NCI-H460 (cell line): ENCODE data around the gene MALL. TPM values are rescaled to one million over a fixed set of nuclear protein-coding genes. Genes with fewer than 3 reads are reported as not detected.
"Not testable (repeated sequence)": the region's sequence is repeated elsewhere in the genome, so short reads cannot be mapped to it uniquely, and the experiment has no call there.

Experiments used
- DNase-seq: peaks from one replicate; pipeline ENCODE4 v3.0.0-alpha.2; 2016; ENCODE audit warnings: low read depth; ENCODE audit errors: extremely low read depth
- total RNA-seq: library from RNA; depleted of rRNA; stranded (reverse); fragments of >200 nt; shearing (Covaris generic); gene quantifications from 2 replicates; pipeline ENCODE4 v1.2.3, GENCODE V29; 2014

Gene MALL
- total RNA-seq, 1 experiment from 2014 or later, result 20.9 TPM

DNA sequence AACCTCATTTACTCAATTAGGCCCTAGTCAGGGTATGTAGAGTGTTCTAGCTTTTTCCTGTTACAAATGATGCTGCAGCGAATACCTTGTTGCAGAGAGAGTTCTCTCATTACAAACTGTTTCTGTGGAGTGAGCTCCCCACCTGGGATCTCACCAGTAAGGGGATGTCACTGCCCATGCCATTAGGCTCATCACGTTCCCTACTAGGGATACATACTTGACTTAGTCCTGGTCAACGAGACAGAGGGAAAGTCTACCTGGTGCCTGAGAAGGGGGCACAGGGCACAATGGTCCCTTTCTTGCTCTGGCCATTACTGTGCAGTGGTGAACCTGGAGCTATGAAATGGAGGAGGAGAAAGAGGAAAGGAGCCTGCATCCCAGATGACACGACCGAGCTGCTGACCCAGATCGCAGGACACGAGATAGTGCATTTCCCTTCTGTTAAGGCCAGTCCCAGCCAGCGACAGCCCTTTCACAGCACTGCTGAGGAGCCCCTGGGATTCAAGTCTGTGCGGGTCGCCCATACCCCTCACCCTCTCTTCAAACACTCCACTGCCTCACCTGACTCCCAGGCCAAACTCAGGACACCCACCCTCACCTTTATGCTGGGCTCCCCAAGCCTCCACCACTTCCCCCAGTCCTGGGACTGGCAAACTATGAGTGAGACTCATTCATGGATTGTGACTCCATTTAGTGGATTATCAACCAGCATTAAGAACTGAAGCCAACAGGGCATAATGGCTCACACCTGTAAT lies 16.0 kb downstream of the MALL start:
- no peak for DNase-seq

- no peak for DNase-seq
Observed at GRCh38 chr2:110099038-110099425, 16.6 kb downstream of the MALL start.

DNA sequence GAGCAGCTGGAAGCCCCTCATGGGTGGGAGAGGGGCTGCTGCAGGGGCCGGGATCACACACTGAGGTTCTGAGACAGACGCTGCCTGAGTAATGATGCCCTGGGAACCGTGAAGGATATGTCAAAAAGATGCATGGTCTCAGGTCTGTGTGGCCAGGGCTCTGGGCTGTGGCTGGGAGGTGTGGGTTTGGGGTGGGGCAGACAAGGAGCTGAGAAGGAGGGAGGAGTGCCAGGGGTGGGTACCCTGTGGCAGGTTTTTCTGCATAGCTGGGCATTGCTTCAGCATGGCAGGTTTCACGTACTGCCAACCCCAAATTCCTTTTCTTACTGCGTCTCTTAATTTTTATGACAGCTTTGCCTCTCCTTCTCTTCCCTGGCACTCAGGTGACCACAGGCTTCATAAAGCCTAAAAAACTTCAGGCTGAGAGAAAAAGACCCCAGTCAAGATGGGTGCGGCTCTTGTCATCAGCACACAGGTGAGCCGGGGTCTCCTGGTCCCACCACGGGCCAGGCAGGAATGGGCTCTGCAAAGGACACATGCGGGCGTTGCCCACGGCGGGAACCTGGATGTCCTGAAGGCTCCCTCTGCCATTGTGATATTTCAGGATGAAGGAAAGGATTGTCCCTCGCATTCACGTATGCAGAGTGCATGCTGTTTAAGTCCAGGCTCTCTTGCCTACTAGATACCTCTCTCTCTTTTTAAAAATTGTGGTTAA lies 18.0 kb downstream of the MALL start:
- DNase-seq, result no peak

- no peak for DNase-seq
Observed at GRCh38 chr2:110095994-110096633, 19.5 kb downstream of the MALL start.

DNA sequence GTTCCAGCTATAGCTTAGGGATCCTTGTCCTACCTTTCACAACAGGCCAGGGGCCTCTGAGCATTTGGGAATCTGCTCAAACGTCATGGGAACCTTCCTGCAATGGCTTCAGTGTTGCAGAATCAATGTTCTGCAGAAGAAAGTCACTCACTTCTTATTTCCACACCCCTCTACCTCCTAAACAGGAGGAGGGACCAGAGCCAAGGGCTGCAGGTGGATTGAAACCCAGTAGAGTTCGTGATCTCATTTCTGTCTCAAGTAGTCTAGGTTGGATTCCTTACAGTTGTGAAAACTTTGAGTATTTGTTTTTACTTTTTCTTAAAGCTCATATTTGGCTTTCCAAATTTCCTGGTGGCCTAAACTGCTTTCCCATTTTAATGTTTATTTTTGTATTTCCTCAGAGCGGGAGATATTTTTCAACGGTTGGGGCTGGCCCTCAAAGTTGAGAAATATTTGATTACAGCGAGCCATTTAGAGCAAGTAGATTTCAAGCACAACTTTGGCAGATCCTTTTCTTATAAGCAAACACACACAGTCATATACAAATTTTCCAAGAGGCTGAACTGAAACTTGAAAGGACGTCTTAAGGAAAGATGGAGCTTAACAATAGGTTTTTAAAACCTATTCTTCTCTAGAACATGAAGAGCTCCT lies 20.6 kb downstream of the MALL start:
- not testable (repeated sequence) for DNase-seq

- DNase-seq, result not testable (repeated sequence)
Observed at GRCh38 chr2:110093924-110094323, 21.7 kb downstream of the MALL start.

DNA sequence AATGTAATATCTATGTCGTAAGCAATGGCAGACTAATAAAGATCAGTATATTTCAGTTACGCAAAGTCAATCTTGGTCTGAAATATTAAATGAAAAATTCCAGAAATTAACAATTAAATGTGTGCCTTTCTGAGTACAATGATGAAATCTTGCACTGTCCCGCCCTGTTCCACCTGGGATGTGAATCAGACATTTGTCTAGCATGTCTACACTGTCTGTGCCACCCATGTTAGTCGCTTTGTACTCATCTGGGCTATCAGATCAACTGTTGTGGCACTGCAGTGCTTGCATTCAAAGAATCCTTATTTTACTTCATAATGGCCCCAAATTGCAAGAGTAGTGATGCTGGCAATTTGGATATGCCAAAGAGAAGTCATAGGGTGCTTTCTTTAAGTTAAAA lies 25.5 kb downstream of the MALL start:
- not testable (repeated sequence) for DNase-seq

DNA sequence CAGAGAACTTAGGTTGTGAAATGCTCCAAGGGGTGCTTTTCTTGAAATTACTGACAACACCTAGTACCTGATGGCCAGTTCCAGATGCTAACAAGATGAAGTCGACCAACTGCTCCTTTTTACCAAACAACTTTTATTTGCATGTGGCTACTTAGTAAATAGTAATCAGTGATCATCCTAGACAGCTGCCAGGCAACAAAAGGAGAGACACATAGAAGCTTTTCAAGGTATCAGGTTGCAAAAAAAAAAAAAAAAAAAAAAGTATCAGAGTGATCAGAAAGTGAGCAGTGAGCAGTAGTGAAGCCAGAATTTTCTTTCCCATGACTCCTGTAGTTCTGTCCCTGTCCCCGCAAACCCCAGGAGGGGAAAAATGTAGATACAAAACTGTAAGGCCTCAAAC lies 31.9 kb downstream of the MALL start:
- DNase-seq, result not testable (repeated sequence)

DNA sequence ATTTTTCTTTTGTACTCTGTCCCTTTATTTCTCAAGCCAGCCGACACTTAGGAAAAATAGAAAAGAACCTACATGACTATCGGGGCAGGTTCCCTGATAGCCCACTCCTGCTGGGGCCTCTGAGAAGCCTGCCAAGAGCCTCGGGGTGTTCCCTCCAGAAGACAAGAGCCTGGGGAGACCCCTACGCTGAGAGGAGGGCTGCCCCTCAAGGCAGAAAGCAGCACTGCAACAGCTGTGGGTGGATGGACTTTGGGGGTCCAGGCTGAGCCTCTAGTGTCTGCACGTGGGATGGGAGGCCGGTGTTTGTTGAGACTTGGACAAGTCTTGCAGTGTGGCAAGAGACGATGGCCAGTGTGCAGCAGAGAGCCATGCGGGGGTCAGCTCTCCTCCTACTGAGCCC lies 32.5 kb downstream of the MALL start:
- not testable (repeated sequence) for DNase-seq

- DNase-seq, result not testable (repeated sequence)
Observed at GRCh38 chr2:110078104-110078503, 37.5 kb downstream of the MALL start.

- DNase-seq, result not testable (repeated sequence)
Observed at GRCh38 chr2:110075896-110076295, 39.7 kb downstream of the MALL start.

GRCh38 chr2:110069869-110070268 lies 45.8 kb downstream of the MALL start:
- DNase-seq, result not testable (repeated sequence)

- not testable (repeated sequence) for DNase-seq
Observed at GRCh38 chr2:110068153-110068552, 47.5 kb downstream of the MALL start.

GRCh38 chr2:110062332-110062731 lies 53.3 kb downstream of the MALL start:
- DNase-seq, result not testable (repeated sequence)

DNA sequence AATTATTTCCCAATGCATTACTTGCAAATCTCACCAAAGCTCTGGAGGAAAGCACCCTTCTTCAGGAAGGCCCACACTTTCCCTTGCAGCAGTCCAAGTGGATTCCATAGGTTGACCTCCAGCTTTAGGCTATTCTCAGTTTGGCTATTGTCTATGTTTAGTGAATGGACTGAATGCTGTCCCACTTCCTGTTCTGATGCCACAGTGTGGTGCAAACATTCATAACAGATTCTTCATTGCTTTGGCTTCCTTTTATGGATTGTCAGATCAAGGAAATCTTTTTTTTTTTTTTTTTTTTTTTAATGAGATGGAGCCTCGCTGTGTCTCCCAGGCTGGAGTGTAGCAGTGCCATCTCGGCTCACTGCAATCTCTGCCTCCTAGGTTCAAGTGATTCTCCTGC lies 55.1 kb downstream of the MALL start:
- not testable (repeated sequence) for DNase-seq

GRCh38 chr2:110059694-110060358 lies 55.8 kb downstream of the MALL start:
- DNase-seq, result not testable (repeated sequence)

GRCh38 chr2:110059009-110059693 lies 56.5 kb downstream of the MALL start:
- not testable (repeated sequence) for DNase-seq

DNA sequence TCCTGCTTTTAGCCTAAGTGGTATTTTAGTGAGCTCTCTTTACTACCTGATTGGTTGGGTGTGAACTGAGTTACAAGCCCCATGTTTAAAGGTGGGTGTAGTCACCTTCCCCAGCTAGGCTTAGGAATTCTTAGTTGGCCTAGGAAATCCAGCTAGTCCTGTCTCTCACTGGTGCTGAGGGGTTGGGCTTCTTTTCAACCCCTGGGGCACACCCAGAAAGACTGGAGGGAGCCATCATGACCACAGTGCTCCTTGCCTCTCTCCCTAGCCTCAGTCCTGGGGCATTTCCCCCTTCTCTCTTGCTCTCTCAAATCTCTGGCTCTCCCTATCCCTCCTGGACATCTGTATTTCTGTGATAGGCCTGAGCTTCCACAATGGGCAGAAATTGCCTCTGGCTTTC lies 57.6 kb downstream of the MALL start:
- not testable (repeated sequence) for DNase-seq

- DNase-seq, result not testable (repeated sequence)
Observed at GRCh38 chr2:110055819-110056408, 59.7 kb downstream of the MALL start.
